K562 (cell line): ENCODE data around the gene KLHL8.

Experiments
- ARID2 ChIP-seq: fragments of 450-650 bp; IDR thresholded peaks from 2 replicates; pipeline ENCODE4 v1.6.1; 2017; ENCODE audit warnings: antibody characterized with exemption, mild to moderate bottlenecking
- CREM ChIP-seq: IDR thresholded peaks from 2 replicates; pipeline ENCODE4 v1.6.1; 2014; ENCODE audit warnings: antibody characterized with exemption, low read depth
- EZH2 ChIP-seq: IDR thresholded peaks from 2 replicates; pipeline ENCODE4 v1.6.1; 2012; ENCODE audit warnings: low read depth, mild to moderate bottlenecking, inconsistent platforms, low read length, borderline replicate concordance
- IFI16 ChIP-seq: fragments of 250-450 bp; sonication (Bioruptor Pico); IDR thresholded peaks from 2 replicates; pipeline ENCODE4 v2.1.2; 2022; ENCODE audit warnings: mild to moderate bottlenecking, inconsistent platforms
- TAF9B ChIP-seq: fragments of 450-650 bp; IDR thresholded peaks from 2 replicates; pipeline ENCODE4 v1.6.1; 2018; ENCODE audit warnings: mild to moderate bottlenecking; ENCODE audit not compliant: partially characterized antibody
- ZNF830 ChIP-seq: fragments of 250-450 bp; sonication (Bioruptor Pico); IDR thresholded peaks from 2 replicates; pipeline ENCODE4 v1.5.0; 2021; ENCODE audit warnings: mild to moderate bottlenecking
- TF ChIP-seq, protein P1 (sequence below): IDR thresholded peaks from 2 replicates; pipeline ENCODE4 v1.6.1; 2012; ENCODE audit warnings: low read depth, low read length, improper control_type of control experiment, borderline replicate concordance
- TF ChIP-seq, protein P2 (sequence below), 3 experiments: IDR thresholded peaks in 2 of 3; conservative IDR thresholded peaks in 1 of 3; 2 replicates each; pipeline ENCODE4 v1.5.1; 2011 to 2012; ENCODE audit warnings: low read length in 3 of 3, mild to moderate bottlenecking in 3 of 3, control low read depth in 2 of 3, improper control_type of control experiment in 1 of 3, inconsistent platforms in 1 of 3, low read depth in 1 of 3, mixed read lengths in 1 of 3, moderate library complexity in 1 of 3; ENCODE audit not compliant: insufficient read depth in 2 of 3
- TF ChIP-seq, protein P3 (sequence below): fragments of 250-450 bp; sonication (Bioruptor Pico); IDR thresholded peaks from 2 replicates; pipeline ENCODE4 v1.5.1; 2021; ENCODE audit warnings: mild to moderate bottlenecking

DNA sequence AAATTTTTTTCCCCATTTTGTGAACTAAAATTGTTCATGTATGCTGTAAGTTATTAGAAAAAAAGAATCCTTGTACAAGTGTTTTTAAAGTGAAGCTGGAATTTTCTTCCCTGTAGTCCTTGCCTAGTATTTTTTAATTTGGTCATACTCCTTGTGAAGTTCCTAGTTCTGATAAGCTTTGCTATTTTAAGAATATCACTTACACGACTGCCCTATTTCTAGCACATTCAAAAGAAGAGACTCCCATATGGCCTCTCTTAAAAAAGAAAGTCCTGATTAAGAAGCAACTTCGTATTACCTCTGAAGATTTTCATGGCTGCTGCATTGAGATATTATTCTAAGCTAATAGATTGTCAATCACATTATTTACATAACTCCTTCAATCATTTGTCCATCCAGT is 87.2 kb downstream of the KLHL8 start:
- TF ChIP-seq, protein P1, sequence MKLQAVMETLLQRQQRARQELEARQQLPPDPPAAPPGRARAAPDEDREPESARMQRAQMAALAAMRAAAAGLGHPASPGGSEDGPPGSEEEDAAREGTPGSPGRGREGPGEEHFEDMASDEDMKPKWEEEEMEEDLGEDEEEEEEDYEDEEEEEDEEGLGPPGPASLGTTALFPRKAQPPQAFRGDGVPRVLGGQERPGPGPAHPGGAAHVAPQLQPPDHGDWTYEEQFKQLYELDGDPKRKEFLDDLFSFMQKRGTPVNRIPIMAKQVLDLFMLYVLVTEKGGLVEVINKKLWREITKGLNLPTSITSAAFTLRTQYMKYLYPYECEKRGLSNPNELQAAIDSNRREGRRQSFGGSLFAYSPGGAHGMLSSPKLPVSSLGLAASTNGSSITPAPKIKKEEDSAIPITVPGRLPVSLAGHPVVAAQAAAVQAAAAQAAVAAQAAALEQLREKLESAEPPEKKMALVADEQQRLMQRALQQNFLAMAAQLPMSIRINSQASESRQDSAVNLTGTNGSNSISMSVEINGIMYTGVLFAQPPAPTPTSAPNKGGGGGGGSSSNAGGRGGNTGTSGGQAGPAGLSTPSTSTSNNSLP = no peak
- TF ChIP-seq IFI16 (CRISPR knock-in tag) = no peak
- no peak for TF ChIP-seq ARID2
- TF ChIP-seq CREM = no peak
- no peak for TF ChIP-seq EZH2
- no peak for TF ChIP-seq ZNF830 (CRISPR knock-in tag)
- TF ChIP-seq, protein P2, sequence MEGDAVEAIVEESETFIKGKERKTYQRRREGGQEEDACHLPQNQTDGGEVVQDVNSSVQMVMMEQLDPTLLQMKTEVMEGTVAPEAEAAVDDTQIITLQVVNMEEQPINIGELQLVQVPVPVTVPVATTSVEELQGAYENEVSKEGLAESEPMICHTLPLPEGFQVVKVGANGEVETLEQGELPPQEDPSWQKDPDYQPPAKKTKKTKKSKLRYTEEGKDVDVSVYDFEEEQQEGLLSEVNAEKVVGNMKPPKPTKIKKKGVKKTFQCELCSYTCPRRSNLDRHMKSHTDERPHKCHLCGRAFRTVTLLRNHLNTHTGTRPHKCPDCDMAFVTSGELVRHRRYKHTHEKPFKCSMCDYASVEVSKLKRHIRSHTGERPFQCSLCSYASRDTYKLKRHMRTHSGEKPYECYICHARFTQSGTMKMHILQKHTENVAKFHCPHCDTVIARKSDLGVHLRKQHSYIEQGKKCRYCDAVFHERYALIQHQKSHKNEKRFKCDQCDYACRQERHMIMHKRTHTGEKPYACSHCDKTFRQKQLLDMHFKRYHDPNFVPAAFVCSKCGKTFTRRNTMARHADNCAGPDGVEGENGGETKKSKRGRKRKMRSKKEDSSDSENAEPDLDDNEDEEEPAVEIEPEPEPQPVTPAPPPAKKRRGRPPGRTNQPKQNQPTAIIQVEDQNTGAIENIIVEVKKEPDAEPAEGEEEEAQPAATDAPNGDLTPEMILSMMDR (IDR thresholded peaks at IDR 0.05 in 2 of 3, conservative IDR thresholded peaks at IDR 0.05 in 1 of 3; ENCODE audit: insufficient read depth in 2 of 3, low read depth in 1 of 3, low read length in 3 of 3) = no peak
- TF ChIP-seq TAF9B = no peak
- TF ChIP-seq, protein P3, sequence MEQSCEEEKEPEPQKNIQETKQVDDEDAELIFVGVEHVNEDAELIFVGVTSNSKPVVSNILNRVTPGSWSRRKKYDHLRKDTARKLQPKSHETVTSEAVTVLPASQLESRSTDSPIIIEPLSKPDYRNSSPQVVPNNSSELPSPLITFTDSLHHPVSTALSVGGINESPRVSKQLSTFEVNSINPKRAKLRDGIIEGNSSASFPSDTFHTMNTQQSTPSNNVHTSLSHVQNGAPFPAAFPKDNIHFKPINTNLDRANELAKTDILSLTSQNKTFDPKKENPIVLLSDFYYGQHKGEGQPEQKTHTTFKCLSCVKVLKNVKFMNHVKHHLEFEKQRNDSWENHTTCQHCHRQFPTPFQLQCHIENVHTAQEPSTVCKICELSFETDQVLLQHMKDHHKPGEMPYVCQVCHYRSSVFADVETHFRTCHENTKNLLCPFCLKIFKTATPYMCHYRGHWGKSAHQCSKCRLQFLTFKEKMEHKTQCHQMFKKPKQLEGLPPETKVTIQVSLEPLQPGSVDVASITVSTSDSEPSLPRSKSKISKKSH (CRISPR knock-in tag) = no peak
